Measurements from ENCODE around the gene CYB5D1. TPM values are rescaled to one million over a fixed set of nuclear protein-coding genes. Genes with fewer than 3 reads are reported as not detected.

CYB5D1 gene
- 4.9 and 5.2 TPM in 2 replicates for total RNA-seq

GRCh38 chr17:7857713-7858521, at the start of gene CYB5D1:
Gene CYB5D1, plus strand, starts transcription at chr17:7858003. Its CDS starts 132 bp downstream, at chr17:7858135.

GRCh38 chr17:7833795-7834541, 23.8 kb upstream of the CYB5D1 start, which contains the start of gene KDM6B:
Gene KDM6B, plus strand, starts transcription at chr17:7834217. Its CDS starts 11,338 bp downstream, at chr17:7845555.

GRCh38 chr17:7854851-7855659, 2.7 kb upstream of the CYB5D1 start, which contains the start of gene TMEM88:
Gene TMEM88, plus strand, starts transcription at chr17:7855066. Its CDS starts 9 bp downstream, at chr17:7855075.

GRCh38 chr17:7856811-7857712, 741 bp upstream of the CYB5D1 start, which contains the start of gene NAA38:
Gene NAA38, minus strand, starts transcription at chr17:7857559. Its CDS starts 96 bp downstream, at chr17:7857463.

GRCh38 chr17:7888184-7888920, 30.5 kb downstream of the CYB5D1 start, which contains the start of gene CHD3:
Gene CHD3, plus strand, starts transcription at chr17:7888789. Its CDS starts 212 bp downstream, at chr17:7889001.

Other genes with a start within 250 kb of the CYB5D1 start
- gene FXR2, start 243.1 kb upstream of the CYB5D1 start, total RNA-seq = 30.6 and 36.0 TPM in 2 replicates
- gene SAT2, start 230.2 kb upstream of the CYB5D1 start, total RNA-seq = 34.1 and 35.5 TPM in 2 replicates
- 0.15 and 0.84 TPM in 2 replicates for gene SHBG, start 227.9 kb upstream of the CYB5D1 start, total RNA-seq
- not detected in 2 replicates for gene ATP1B2, start 207.1 kb upstream of the CYB5D1 start, total RNA-seq
- 57.2 and 61.9 TPM in 2 replicates for gene TP53, start 170.5 kb upstream of the CYB5D1 start, total RNA-seq
- 21.7 and 22.7 TPM in 2 replicates for gene WRAP53, start 169.5 kb upstream of the CYB5D1 start, total RNA-seq
- 0.67 and 0.89 TPM in 2 replicates for gene EFNB3, start 152.8 kb upstream of the CYB5D1 start, total RNA-seq
- gene DNAH2, start 140.3 kb upstream of the CYB5D1 start, total RNA-seq = under 0.01 and 0.17 TPM in 2 replicates
- gene KDM6B, start 23.8 kb upstream of the CYB5D1 start, total RNA-seq = 1.2 and 1.7 TPM in 2 replicates
- gene TMEM88, start 2.9 kb upstream of the CYB5D1 start, total RNA-seq = 0.74 and 4.2 TPM in 2 replicates
- 138 and 167 TPM in 2 replicates for gene NAA38, start 444 bp upstream of the CYB5D1 start, total RNA-seq
- 45.9 and 46.5 TPM in 2 replicates for gene CHD3, start 30.8 kb downstream of the CYB5D1 start, total RNA-seq
- gene RNF227, start 58.3 kb downstream of the CYB5D1 start, total RNA-seq = 1.0 and 1.2 TPM in 2 replicates
- gene KCNAB3, start 71.9 kb downstream of the CYB5D1 start, total RNA-seq = 0.67 and 1.2 TPM in 2 replicates
- gene TRAPPC1, start 73.9 kb downstream of the CYB5D1 start, total RNA-seq = 71.8 and 102 TPM in 2 replicates
- 24.5 TPM in 2 replicates for gene CNTROB, start 74.2 kb downstream of the CYB5D1 start, total RNA-seq
- gene GUCY2D, start 144.6 kb downstream of the CYB5D1 start, total RNA-seq = 0.15 TPM in 1 of 2 replicates, not detected in the other
- under 0.01 TPM in 1 of 2 replicates, not detected in the other for gene ALOX15B, start 181.1 kb downstream of the CYB5D1 start, total RNA-seq
- gene ALOX12B, start 229.7 kb downstream of the CYB5D1 start, total RNA-seq = not detected in 2 replicates

All from bronchus fibroblast of lung (primary cell).